ENCODE measurements around the gene ADGRV1. TPM values are rescaled to one million over a fixed set of nuclear protein-coding genes. Genes with fewer than 3 reads are reported as not detected.

Gene ADGRV1
- total RNA-seq, 4 donors from 2014 or later = 1.9 to 11.3 TPM; not detected in 2

DNA sequence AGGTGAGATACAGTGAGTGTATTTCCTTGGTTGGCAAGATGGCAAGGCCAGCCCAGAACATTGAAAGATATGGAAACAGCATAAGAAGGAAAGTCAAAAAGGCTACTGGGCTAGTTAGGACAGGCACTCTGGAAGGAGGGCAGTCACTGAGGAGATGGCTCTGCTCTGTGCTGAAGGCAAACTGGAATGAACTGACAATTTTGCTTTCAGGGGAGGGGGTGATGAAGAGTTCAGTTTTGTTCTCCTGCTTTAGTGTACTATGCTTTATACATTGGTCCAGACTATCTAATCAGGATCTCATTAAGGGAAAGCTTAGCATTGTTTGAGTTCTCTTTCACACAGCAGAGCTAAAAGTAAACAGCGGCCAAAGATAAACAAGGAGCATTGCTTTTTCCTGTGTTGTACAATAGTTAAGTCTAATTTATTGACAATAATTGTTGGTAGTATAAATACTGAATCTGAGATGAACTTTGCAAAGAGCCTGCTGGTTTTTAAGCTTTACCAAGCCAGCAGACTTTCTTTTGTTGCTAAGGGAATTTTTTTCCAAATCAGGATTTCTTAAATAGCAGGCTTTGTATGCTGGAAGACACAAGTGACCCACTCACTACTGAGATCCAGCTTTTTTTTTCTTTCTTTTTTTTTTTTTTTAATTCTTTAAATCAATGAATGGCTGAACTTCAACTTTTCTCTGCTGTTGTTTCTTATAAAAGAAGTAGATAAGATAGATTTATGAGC lies 469.0 kb downstream of the ADGRV1 start:
- intact Hi-C loops (cut with DNase I; ENCODE audit: low total_unique reads) = no loop called here
- DNase-seq = no peak
- no peaks in the 10 kb centered on the region for H3K36me3 ChIP-seq
- TF ChIP-seq CTCF (IDR thresholded peaks at IDR 0.05) = no peak
- TF ChIP-seq POLR2A (IDR thresholded peaks at IDR 0.05) = no peak
- no peaks in the 10 kb centered on the region for H3K4me1 ChIP-seq
- no peak overlapping the region for H3K4me3 ChIP-seq
- no peak overlapping the region for H3K27ac ChIP-seq
- no peaks in the 10 kb centered on the region for H3K9me3 ChIP-seq
- no peaks in the 10 kb centered on the region for H3K27me3 ChIP-seq

GRCh38 chr5:91028499-91028956 lies 469.9 kb downstream of the ADGRV1 start:
- no peaks in the 10 kb centered on the region for H3K36me3 ChIP-seq
- no peaks in the 10 kb centered on the region for H3K4me1 ChIP-seq
- no peaks in the 10 kb centered on the region for H3K9me3 ChIP-seq
- no peak for TF ChIP-seq POLR2A (IDR thresholded peaks at IDR 0.05)
- TF ChIP-seq CTCF (IDR thresholded peaks at IDR 0.05) = no peak
- no peak for DNase-seq
- intact Hi-C loops (cut with DNase I; ENCODE audit: low total_unique reads) = no loop called here
- no peaks in the 10 kb centered on the region for H3K27me3 ChIP-seq
- no peak overlapping the region for H3K4me3 ChIP-seq
- H3K27ac ChIP-seq = no peak overlapping the region

DNA sequence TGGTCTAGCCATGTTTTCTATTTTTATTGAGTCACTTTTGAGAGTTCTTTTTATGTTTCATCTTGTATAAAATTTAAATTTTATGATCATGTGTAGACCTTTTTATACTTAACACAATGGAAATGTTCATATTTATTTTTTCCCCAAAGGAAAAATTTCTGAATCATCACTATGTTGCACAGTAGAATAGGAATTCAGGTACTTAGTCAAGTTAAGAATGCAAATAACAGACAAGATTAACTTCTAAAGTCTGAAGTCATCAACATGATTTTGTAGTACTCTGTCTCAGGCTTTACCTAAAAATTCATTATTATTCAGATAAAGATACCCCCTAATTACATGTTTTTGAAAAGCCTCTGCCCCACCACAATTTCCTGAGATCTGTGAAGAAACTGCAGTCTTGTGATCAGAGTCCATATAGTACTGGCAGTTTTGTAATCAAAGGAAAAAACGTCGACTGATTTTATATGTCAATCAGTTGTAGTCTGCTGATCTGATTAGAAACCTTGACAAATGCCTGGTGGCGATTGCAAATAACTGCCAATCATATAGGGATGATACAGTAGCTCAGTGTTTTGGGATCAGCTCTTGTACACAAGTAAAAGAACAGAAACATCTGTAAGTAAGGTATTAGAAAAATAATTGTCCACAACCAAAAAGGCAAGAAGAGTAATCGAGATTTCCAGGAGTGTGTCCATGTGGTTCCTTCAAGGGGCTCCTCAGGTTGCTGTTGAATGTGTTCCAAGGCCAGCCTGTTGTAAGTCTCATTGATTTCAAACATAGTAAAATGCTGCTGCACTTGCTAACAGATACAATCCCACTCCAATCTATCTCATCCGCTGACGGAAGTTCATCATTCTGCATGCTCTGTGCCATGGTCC lies 472.2 kb downstream of the ADGRV1 start:
- intact Hi-C loops (cut with DNase I; ENCODE audit: low total_unique reads) = no loop called here

GRCh38 chr5:91031402-91031752 lies 472.8 kb downstream of the ADGRV1 start:
- intact Hi-C loops (cut with DNase I; ENCODE audit: low total_unique reads) = no loop called here
- H3K27ac ChIP-seq = no peak overlapping the region
- TF ChIP-seq CTCF (IDR thresholded peaks at IDR 0.05) (no peak), POLR2A (IDR thresholded peaks at IDR 0.05) (no peak)

More for the DNA sequence above, 472.2 kb downstream of the ADGRV1 start:
- no peaks in the 10 kb centered on the region for H3K36me3 ChIP-seq
- H3K27me3 ChIP-seq = no peaks in the 10 kb centered on the region
- H3K4me3 ChIP-seq = no peak overlapping the region
- no peaks in the 10 kb centered on the region for H3K9me3 ChIP-seq
- H3K4me1 ChIP-seq = no peaks in the 10 kb centered on the region
- no peak for TF ChIP-seq CTCF (IDR thresholded peaks at IDR 0.05)
- no peak for TF ChIP-seq POLR2A (IDR thresholded peaks at IDR 0.05)
- H3K27ac ChIP-seq = no peak overlapping the region
- DNase-seq = no peak

DNA sequence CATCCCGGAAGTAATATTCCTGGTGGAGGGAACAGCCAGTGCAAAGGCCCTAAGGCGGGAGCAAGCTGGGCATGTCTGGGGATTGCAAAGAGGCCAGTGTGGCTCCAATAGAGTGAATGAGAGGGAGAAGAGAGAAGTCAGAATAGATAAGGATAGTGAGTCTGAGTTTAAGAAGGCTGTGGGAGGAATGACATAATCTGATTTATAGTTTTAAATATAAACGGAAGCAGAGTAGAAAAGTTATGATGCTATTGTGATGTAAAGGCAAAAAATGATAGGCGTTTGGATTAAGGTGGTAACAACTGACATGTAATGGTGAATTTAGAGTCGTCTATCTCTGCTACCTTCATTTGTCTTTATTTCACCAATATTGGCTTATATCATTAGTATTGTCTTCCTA lies 473.5 kb downstream of the ADGRV1 start:
- TF ChIP-seq CTCF (IDR thresholded peaks at IDR 0.05) = no peak
- TF ChIP-seq POLR2A (IDR thresholded peaks at IDR 0.05) = no peak

More at GRCh38 chr5:91031402-91031752, 472.8 kb downstream of the ADGRV1 start:
- Histone ChIP-seq H3K4me3 (no peak overlapping the region), H3K9me3 (no peaks in the 10 kb centered on the region), H3K27me3 (no peaks in the 10 kb centered on the region), H3K4me1 (no peaks in the 10 kb centered on the region), H3K36me3 (no peaks in the 10 kb centered on the region)
- DNase-seq = no peak

More for the DNA sequence above, 473.5 kb downstream of the ADGRV1 start:
- H3K27me3 ChIP-seq = no peaks in the 10 kb centered on the region
- H3K4me1 ChIP-seq = no peaks in the 10 kb centered on the region
- intact Hi-C loops (cut with DNase I; ENCODE audit: low total_unique reads) = no loop called here
- no peak overlapping the region for H3K27ac ChIP-seq
- no peaks in the 10 kb centered on the region for H3K9me3 ChIP-seq
- DNase-seq = no peak
- H3K4me3 ChIP-seq = no peak overlapping the region
- H3K36me3 ChIP-seq = no peaks in the 10 kb centered on the region
